HTR-8/SVneo (cell line): Measurements from ENCODE around the gene HOXC10.

Source experiments
- DNase-seq: peaks from one replicate; pipeline ENCODE4 v3.0.0; 2011; ENCODE audit warnings: low spot score, mixed read lengths; ENCODE audit not compliant: insufficient read length
- FAIRE-seq: peaks from 2 replicates; lab custom pipeline; 2011; peaks lifted over from hg19 to GRCh38; lab: Jason Lieb, UNC

HOXC10 gene

GRCh38 chr12:53988541-53989226, 3.7 kb downstream of the HOXC10 start:
- no peak for DNase-seq
- FAIRE-seq = no peak

- FAIRE-seq = no peak
These were observed 4.5 kb downstream of the HOXC10 start for GRCh38 chr12:53989227-53990113.

GRCh38 chr12:53990311-53991076, 5.5 kb downstream of the HOXC10 start:
- FAIRE-seq = no peak
- no peak for DNase-seq

More at GRCh38 chr12:53989227-53990113, 4.5 kb downstream of the HOXC10 start:
- peak; percentile 70 for DNase-seq

GRCh38 chr12:53991077-53991460, 6.1 kb downstream of the HOXC10 start:
- no peak for FAIRE-seq
- DNase-seq = no peak

- FAIRE-seq (no peak), DNase-seq (no peak)
These were observed 7.5 kb downstream of the HOXC10 start for GRCh38 chr12:53992377-53992889.

GRCh38 chr12:53993162-53994008, 8.4 kb downstream of the HOXC10 start:
- no peak for DNase-seq
- FAIRE-seq = no peak

- DNase-seq (no peak), FAIRE-seq (no peak)
These were observed 9.0 kb downstream of the HOXC10 start for GRCh38 chr12:53994009-53994263.

- FAIRE-seq = no peak
These were observed 9.5 kb downstream of the HOXC10 start for GRCh38 chr12:53994264-53995001.

GRCh38 chr12:53995002-53995377, 10.0 kb downstream of the HOXC10 start:
- FAIRE-seq = no peak
- no peak for DNase-seq

More at GRCh38 chr12:53994264-53995001, 9.5 kb downstream of the HOXC10 start:
- DNase-seq = no peak

GRCh38 chr12:53995378-53996239, 10.7 kb downstream of the HOXC10 start:
- DNase-seq = no peak
- no peak for FAIRE-seq

- no peak for FAIRE-seq
These were observed 11.6 kb downstream of the HOXC10 start for GRCh38 chr12:53996240-53997203.

GRCh38 chr12:53997204-53998109, 12.5 kb downstream of the HOXC10 start:
- no peak for DNase-seq

More at GRCh38 chr12:53996240-53997203, 11.6 kb downstream of the HOXC10 start:
- no peak for DNase-seq

GRCh38 chr12:53998110-53998899, 13.4 kb downstream of the HOXC10 start:
- FAIRE-seq (no peak), DNase-seq (no peak)

More at GRCh38 chr12:53997204-53998109, 12.5 kb downstream of the HOXC10 start:
- no peak for FAIRE-seq

GRCh38 chr12:53998900-53999236, 13.9 kb downstream of the HOXC10 start:
- no peak for DNase-seq
- no peak for FAIRE-seq

- no peak for DNase-seq
- FAIRE-seq = no peak
These were observed 14.7 kb downstream of the HOXC10 start for GRCh38 chr12:53999559-54000115.
